Activated naive CD4-positive, alpha-beta T cell treated with Interleukin-2 at 50 U/mL for 16 hours (primary cell): Measurements from ENCODE around the gene RELN.

Experiments used
- DNase-seq: peaks from one replicate; pipeline ENCODE4 v3.0.0-alpha.2; 2020

The RELN gene

GRCh38 chr7:103711413-103711812, 278.0 kb downstream of the RELN start:
- DNase-seq: no peak

- no peak for DNase-seq
These were observed 279.2 kb downstream of the RELN start for GRCh38 chr7:103710247-103710646.

- no peak for DNase-seq
These were observed 282.7 kb downstream of the RELN start for GRCh38 chr7:103706805-103707204.

- DNase-seq: no peak
These were observed 283.9 kb downstream of the RELN start for GRCh38 chr7:103705542-103705941.

- no peak for DNase-seq
These were observed 284.8 kb downstream of the RELN start for GRCh38 chr7:103704701-103705100.

- no peak for DNase-seq
These were observed 286.5 kb downstream of the RELN start for GRCh38 chr7:103702982-103703381.

- no peak for DNase-seq
These were observed 287.0 kb downstream of the RELN start for GRCh38 chr7:103702454-103702853.

GRCh38 chr7:103699032-103699431, 290.4 kb downstream of the RELN start:
- no peak for DNase-seq

- no peak for DNase-seq
These were observed 291.4 kb downstream of the RELN start for GRCh38 chr7:103698064-103698463.

GRCh38 chr7:103695521-103695920, 293.9 kb downstream of the RELN start:
- no peak for DNase-seq

- no peak for DNase-seq
These were observed 295.2 kb downstream of the RELN start for GRCh38 chr7:103694304-103694703.

- DNase-seq: no peak
These were observed 298.2 kb downstream of the RELN start for GRCh38 chr7:103691291-103691690.

- no peak for DNase-seq
These were observed 299.1 kb downstream of the RELN start for GRCh38 chr7:103690242-103690974.

GRCh38 chr7:103689255-103689654, 300.2 kb downstream of the RELN start:
- DNase-seq: no peak

GRCh38 chr7:103687951-103688350, 301.5 kb downstream of the RELN start:
- no peak for DNase-seq

- no peak for DNase-seq
These were observed 302.2 kb downstream of the RELN start for GRCh38 chr7:103687272-103687671.

GRCh38 chr7:103686763-103687162, 302.7 kb downstream of the RELN start:
- no peak for DNase-seq

GRCh38 chr7:103686064-103686463, 303.4 kb downstream of the RELN start:
- DNase-seq: no peak

- DNase-seq: no peak
These were observed 303.8 kb downstream of the RELN start for GRCh38 chr7:103685646-103686045.

GRCh38 chr7:103683348-103683747, 306.1 kb downstream of the RELN start:
- DNase-seq: no peak

- no peak for DNase-seq
These were observed 309.0 kb downstream of the RELN start for GRCh38 chr7:103680161-103681144.

- DNase-seq: no peak
These were observed 310.0 kb downstream of the RELN start for GRCh38 chr7:103679151-103680132.
